GM12864 (cell line): Measurements from ENCODE around the gene APOBEC3B.

Experiments
- DNase-seq: peaks from one replicate; pipeline ENCODE4 v3.0.0-alpha.2; 2011; ENCODE audit warnings: low read depth
- H3K4me3 ChIP-seq: 2 replicates; pipeline ENCODE4 v1.5.1; 2011; ENCODE audit warnings: mild to moderate bottlenecking, low read depth, low read length, control low read depth
- TF ChIP-seq, protein P1 (sequence below): IDR thresholded peaks from 2 replicates; pipeline ENCODE4 v1.5.1; 2011; ENCODE audit warnings: low read depth, mild to moderate bottlenecking, moderate library complexity, low read length, control low read depth, inconsistent platforms; ENCODE audit errors: missing control alignments

The APOBEC3B gene

DNA sequence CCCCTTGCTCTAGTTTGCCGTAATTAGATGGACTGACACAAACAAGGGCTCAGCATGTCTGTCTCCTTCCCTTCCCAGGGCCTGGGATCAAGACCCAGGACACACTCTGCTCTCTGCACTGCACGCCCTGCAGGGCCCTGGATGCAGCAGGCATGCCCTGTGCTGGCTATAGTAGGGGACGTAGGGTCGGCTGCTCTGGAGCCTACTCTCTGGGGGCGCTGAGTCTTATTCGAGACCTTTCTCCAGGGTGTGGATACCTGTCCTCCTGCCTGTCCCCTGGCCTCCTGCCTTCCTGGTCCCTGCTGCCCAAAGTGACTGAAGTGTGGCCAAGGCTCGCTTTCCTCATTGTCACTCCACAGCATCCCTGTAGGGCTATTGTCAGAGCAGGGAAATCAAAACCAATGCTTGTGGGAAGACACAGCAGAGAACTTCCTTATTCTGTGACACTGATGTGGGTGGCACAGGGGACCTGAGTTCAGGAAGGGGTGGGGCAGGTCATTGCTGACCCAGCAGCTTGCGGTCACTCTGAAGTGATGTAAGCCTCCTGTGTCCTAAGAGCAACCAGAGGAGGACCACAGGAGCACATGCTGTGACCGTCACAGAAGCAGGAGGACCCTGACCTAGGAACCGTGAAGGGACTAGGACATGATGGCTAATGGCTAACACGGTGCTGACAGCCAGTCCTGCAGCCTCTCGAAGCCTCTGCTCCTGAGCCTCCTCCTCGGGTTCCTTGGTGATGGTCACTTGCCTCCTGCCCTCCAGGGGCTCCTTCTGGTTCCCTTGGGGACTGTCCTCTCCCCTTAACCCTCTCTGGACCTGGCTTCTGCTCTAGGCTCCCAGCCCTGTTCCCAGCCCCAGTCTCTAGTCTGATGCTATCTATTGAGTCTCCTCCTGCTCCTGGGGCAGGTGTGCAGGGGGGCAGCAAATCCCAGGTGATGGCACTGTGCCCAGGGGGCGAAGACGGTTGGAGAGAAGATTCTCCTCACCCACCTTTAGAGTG lies 14.4 kb upstream of the APOBEC3B start:
- DNase-seq: no peak
- H3K4me3 ChIP-seq: no peak overlapping the region
- TF ChIP-seq, protein P1, sequence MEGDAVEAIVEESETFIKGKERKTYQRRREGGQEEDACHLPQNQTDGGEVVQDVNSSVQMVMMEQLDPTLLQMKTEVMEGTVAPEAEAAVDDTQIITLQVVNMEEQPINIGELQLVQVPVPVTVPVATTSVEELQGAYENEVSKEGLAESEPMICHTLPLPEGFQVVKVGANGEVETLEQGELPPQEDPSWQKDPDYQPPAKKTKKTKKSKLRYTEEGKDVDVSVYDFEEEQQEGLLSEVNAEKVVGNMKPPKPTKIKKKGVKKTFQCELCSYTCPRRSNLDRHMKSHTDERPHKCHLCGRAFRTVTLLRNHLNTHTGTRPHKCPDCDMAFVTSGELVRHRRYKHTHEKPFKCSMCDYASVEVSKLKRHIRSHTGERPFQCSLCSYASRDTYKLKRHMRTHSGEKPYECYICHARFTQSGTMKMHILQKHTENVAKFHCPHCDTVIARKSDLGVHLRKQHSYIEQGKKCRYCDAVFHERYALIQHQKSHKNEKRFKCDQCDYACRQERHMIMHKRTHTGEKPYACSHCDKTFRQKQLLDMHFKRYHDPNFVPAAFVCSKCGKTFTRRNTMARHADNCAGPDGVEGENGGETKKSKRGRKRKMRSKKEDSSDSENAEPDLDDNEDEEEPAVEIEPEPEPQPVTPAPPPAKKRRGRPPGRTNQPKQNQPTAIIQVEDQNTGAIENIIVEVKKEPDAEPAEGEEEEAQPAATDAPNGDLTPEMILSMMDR: no peak

DNA sequence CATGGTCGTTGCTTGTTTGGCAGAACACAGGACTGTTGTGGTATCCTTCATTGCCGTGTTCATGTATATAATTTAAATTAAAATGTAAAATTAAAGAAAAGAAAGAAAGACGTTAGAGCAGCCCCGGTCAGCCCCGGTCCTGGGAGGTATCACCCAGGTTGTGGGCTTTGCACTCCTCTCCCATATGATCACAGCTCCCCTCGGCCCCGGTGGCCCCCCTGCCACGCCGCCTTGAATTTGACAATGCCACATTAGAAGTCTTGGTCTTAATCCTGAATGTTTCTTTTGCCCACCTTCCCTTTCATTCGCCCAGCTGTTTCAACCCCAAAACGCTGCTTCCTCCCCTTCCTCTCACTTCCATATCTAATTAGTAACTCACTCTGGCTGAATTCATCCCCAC lies 13.3 kb upstream of the APOBEC3B start:
- H3K4me3 ChIP-seq: no peak overlapping the region
- no peak for DNase-seq
- TF ChIP-seq, protein P1: no peak

DNA sequence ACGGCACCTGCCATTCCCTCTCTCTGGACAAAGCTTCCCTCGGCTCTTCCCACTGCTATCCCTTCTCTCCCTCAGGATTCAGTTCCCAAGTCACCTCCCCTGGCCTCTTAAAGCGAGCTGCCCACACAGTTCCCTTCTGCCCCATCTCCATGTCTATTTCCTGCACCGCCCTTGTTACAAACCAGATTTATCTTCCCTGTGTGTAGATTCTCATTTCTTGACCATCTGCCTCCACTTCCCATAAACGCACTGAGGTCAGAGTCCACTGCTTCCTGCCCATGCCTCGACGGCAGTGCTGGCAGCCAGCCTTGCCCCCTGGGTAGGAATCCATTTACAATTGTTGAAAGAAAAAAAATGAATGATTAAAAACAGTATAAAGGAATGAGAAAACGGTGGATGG lies 11.6 kb upstream of the APOBEC3B start:
- no peak for DNase-seq
- H3K4me3 ChIP-seq: no peak overlapping the region
- TF ChIP-seq, protein P1: no peak

DNA sequence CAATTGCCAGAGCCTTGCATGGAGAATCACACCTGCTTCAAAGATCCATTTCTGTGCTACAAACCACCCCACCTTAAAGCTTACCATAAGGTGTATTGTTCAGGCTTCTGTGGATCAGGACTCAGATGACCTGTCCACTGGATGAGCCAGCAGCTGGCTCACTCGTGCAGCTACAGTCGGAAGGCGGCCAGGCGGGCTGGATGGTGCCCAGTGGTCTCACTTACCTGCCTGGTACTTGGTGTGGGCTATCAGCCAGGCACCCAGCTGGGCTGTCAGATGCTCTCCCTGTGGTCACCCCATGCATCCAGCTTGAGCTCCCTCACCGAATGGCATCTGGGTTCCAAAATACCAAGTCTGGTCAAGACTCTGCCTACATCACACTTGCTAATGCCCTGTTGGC lies 10.9 kb upstream of the APOBEC3B start:
- no peak for DNase-seq
- H3K4me3 ChIP-seq: no peak overlapping the region
- TF ChIP-seq, protein P1: no peak

DNA sequence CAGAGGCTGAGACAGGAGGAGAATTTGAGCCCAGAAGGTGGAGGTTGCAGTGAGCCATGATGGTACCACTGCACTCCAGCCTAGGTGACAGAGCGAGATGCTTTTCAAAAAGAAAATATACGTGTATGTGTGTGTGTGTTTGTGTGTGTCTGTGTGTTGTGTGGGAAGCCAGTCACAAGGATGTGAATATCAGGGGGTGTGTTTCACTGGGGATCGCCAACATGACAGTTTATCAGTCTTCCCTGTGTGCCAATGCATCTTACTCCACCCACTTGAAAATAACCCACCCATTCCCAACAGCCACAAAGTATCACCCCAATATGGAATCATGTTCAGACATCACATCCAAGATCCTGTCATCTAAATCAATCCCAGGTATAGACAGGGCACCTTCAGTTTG lies 10.4 kb upstream of the APOBEC3B start:
- DNase-seq: no peak
- TF ChIP-seq, protein P1: no peak
- H3K4me3 ChIP-seq: no peak overlapping the region

GRCh38 chr22:38972558-38972957 lies 9.6 kb upstream of the APOBEC3B start:
- H3K4me3 ChIP-seq: no peak overlapping the region
- DNase-seq: no peak
- TF ChIP-seq, protein P1: no peak
